Panc1 (cell line): ENCODE measurements around the gene CKB. TPM values are rescaled to one million over a fixed set of nuclear protein-coding genes. Genes with fewer than 3 reads are reported as not detected.

Experiments used
- ATAC-seq: fragments of 200-7000 bp; cut with Tn5 transposase; 2 replicates; pipeline ENCODE4 v1.9.1; 2020; ENCODE audit warnings: mild to moderate bottlenecking, moderate library complexity
- BruUV-seq: library from RNA; stranded (reverse); fragments of 400-500 nt; replicated peaks from 2 replicates; lab custom pipeline; 2021; lab: Mats Ljungman, UMichigan
- CTCF ChIA-PET: fragments of 300-600 bp; sonication (Branson Sonifier 250); formaldehyde crosslinking; loops from one replicate; lab custom pipeline; 2022; ENCODE audit warnings: antibody characterized with exemption; lab: Charles Lee
- POLR2A ChIA-PET: fragments of 300-600 bp; sonication (Branson Sonifier 250); formaldehyde crosslinking; loops from one replicate; lab custom pipeline; 2022; ENCODE audit warnings: antibody characterized with exemption; lab: Charles Lee
- DNase-seq: peaks from one replicate; pipeline ENCODE4 v3.0.0-alpha.2; 2010; ENCODE audit warnings: low read depth, low spot score
- H3K27ac ChIP-seq: 2 replicates; pipeline ENCODE4 v1.5.1; 2011; ENCODE audit warnings: mild to moderate bottlenecking, low read length, inconsistent platforms
- H3K27me3 ChIP-seq: fragments of 200-500 bp; sonication (Bioruptor generic); 2 replicates; pipeline ENCODE4 v1.6.0; 2014; ENCODE audit warnings: low read length, inconsistent platforms; ENCODE audit not compliant: control insufficient read depth, insufficient read depth
- H3K36me3 ChIP-seq: fragments of 200-500 bp; sonication (Bioruptor generic); 2 replicates; pipeline ENCODE4 v1.5.1; 2014; ENCODE audit warnings: inconsistent platforms, mild to moderate bottlenecking, low read length, moderate library complexity; ENCODE audit not compliant: control insufficient read depth, insufficient read depth
- H3K4me1 ChIP-seq: 2 replicates; pipeline ENCODE4 v1.5.1; 2011; ENCODE audit warnings: inconsistent platforms, mild to moderate bottlenecking, low read length, moderate library complexity; ENCODE audit not compliant: control insufficient read depth, insufficient read depth
- H3K4me3 ChIP-seq, 2 experiments: 2 replicates each; pipeline ENCODE4 v1.5.1; 2011 to 2012; ENCODE audit warnings: low read depth in 2 of 2, low read length in 2 of 2, mild to moderate bottlenecking in 2 of 2, inconsistent platforms in 1 of 2, moderate library complexity in 1 of 2
- H3K9me3 ChIP-seq: fragments of 200-500 bp; sonication (Bioruptor generic); 2 replicates; pipeline ENCODE4 v1.5.1; 2014; ENCODE audit warnings: low read depth, mild to moderate bottlenecking, inconsistent platforms, low read length, moderate library complexity; ENCODE audit not compliant: control insufficient read depth, insufficient read depth
- POLR2AphosphoS5 ChIP-seq: IDR thresholded peaks from 2 replicates; pipeline ENCODE4 v1.6.1; 2012; ENCODE audit warnings: mild to moderate bottlenecking, low read depth, low read length, moderate library complexity
- SIN3A ChIP-seq: IDR thresholded peaks from 2 replicates; pipeline ENCODE4 v1.6.1; 2012; ENCODE audit warnings: low read depth, mild to moderate bottlenecking, low read length, moderate library complexity, borderline replicate concordance; ENCODE audit not compliant: insufficient read depth
- TCF7L2 ChIP-seq: IDR thresholded peaks from 2 replicates; pipeline ENCODE4 v1.6.1; 2011; ENCODE audit warnings: mild to moderate bottlenecking, low read depth, low read length, inconsistent platforms
- in situ Hi-C: cut with HindIII; loops from 2 replicates; pipeline ENCODE4 v1.10.0; 2016; ENCODE audit warnings: low sequenced_read_pairs, low pct_unique_long_range_greater_than_20kb
- intact Hi-C: fragments of 100-400 bp; cut with micrococcal nuclease; formaldehyde crosslinking; loops from one replicate; pipeline ENCODE4 v1.10.0; 2022; ENCODE audit not compliant: unreplicated experiment
- total RNA-seq: library from RNA; stranded (reverse); gene quantifications from one replicate; pipeline ENCODE4 v1.2.1, GENCODE V29; 2021; ENCODE audit not compliant: unreplicated experiment
- TF ChIP-seq, protein P1 (sequence below), 2 experiments: IDR thresholded peaks; 2 replicates each; pipeline ENCODE4 v1.6.1; 2011 to 2012; ENCODE audit warnings: low read depth in 2 of 2, control low read depth in 1 of 2, low read length in 1 of 2, mild to moderate bottlenecking in 1 of 2, moderate library complexity in 1 of 2; ENCODE audit not compliant: insufficient read depth in 1 of 2
- TF ChIP-seq, protein P2 (sequence below): fragments of 450-650 bp; IDR thresholded peaks from 2 replicates; pipeline ENCODE4 v1.5.1; 2017; ENCODE audit warnings: mild to moderate bottlenecking

Gene CKB
- total RNA-seq, 1 experiment from 2014 or later, result 436 TPM

DNA sequence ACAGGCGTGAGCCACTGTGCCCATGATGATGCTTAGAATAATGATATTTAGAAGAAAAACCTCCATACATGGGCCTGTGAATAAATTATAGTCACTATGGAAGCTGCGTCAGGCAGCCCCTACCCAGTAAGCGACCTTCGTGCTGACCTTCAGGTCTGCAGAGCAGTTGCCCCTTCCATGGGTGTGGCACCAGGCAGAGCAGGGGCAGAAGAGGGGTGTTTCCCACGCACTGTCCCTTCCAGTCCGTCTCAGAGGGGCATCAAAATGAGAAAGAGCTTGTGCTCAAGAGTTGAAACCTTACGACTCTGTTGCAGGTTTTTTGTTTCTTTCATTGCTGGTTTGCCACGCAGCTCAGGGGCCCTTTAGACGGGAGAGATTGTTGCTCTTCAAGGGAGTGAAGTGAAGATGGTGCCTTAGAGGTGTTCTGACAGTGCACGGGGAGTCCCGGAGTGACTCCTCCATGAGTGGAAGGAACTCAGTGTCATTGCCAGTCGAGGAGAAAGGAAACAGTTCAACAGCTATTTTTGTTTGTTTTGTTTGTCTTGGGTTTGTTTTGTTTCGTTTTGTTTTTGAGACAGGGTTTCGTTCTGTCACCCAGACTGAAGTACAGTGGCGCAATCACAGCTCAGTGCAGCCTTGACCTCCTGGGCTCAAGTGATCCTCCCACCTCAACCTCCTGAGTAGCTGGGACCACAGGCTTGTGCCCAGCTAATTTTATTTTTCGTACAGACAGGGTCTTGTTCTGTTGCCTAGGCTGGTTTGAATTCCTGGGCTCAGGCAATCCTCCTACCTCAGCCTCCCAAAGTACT lies 13.9 kb downstream of the CKB start:
- ChIA-PET POLR2A (no interaction called here), CTCF (interaction anchor here (0.6 kb wide), 1 partner anchor 95 kb away, joined by 7 read pairs; no protein-coding TSS in a partner anchor)
- TF ChIP-seq, protein P1, sequence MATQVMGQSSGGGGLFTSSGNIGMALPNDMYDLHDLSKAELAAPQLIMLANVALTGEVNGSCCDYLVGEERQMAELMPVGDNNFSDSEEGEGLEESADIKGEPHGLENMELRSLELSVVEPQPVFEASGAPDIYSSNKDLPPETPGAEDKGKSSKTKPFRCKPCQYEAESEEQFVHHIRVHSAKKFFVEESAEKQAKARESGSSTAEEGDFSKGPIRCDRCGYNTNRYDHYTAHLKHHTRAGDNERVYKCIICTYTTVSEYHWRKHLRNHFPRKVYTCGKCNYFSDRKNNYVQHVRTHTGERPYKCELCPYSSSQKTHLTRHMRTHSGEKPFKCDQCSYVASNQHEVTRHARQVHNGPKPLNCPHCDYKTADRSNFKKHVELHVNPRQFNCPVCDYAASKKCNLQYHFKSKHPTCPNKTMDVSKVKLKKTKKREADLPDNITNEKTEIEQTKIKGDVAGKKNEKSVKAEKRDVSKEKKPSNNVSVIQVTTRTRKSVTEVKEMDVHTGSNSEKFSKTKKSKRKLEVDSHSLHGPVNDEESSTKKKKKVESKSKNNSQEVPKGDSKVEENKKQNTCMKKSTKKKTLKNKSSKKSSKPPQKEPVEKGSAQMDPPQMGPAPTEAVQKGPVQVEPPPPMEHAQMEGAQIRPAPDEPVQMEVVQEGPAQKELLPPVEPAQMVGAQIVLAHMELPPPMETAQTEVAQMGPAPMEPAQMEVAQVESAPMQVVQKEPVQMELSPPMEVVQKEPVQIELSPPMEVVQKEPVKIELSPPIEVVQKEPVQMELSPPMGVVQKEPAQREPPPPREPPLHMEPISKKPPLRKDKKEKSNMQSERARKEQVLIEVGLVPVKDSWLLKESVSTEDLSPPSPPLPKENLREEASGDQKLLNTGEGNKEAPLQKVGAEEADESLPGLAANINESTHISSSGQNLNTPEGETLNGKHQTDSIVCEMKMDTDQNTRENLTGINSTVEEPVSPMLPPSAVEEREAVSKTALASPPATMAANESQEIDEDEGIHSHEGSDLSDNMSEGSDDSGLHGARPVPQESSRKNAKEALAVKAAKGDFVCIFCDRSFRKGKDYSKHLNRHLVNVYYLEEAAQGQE (IDR thresholded peaks at IDR 0.05; ENCODE audit: insufficient read depth in 1 of 2, low read depth in 2 of 2, low read length in 1 of 2), result no peak
- TF ChIP-seq SIN3A (no peak), TCF7L2 (no peak), POLR2AphosphoS5 (no peak)
- TF ChIP-seq, protein P2, sequence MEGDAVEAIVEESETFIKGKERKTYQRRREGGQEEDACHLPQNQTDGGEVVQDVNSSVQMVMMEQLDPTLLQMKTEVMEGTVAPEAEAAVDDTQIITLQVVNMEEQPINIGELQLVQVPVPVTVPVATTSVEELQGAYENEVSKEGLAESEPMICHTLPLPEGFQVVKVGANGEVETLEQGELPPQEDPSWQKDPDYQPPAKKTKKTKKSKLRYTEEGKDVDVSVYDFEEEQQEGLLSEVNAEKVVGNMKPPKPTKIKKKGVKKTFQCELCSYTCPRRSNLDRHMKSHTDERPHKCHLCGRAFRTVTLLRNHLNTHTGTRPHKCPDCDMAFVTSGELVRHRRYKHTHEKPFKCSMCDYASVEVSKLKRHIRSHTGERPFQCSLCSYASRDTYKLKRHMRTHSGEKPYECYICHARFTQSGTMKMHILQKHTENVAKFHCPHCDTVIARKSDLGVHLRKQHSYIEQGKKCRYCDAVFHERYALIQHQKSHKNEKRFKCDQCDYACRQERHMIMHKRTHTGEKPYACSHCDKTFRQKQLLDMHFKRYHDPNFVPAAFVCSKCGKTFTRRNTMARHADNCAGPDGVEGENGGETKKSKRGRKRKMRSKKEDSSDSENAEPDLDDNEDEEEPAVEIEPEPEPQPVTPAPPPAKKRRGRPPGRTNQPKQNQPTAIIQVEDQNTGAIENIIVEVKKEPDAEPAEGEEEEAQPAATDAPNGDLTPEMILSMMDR, result no peak
- no peaks in the 10 kb centered on the region for H3K4me1 ChIP-seq
- no peaks in the 10 kb centered on the region for H3K27me3 ChIP-seq
- no peak for DNase-seq
- no TSS peak for BruUV-seq
- H3K9me3 ChIP-seq, result no peaks in the 10 kb centered on the region
- in situ Hi-C loops (no loop called here), intact Hi-C loops (no loop called here)
- H3K36me3 ChIP-seq, result no peaks in the 10 kb centered on the region; the same call in 1 of the 2 replicates
- no peak overlapping the region for H3K27ac ChIP-seq
- ATAC-seq, result no peak
- H3K4me3 ChIP-seq, result no peak overlapping the region

DNA sequence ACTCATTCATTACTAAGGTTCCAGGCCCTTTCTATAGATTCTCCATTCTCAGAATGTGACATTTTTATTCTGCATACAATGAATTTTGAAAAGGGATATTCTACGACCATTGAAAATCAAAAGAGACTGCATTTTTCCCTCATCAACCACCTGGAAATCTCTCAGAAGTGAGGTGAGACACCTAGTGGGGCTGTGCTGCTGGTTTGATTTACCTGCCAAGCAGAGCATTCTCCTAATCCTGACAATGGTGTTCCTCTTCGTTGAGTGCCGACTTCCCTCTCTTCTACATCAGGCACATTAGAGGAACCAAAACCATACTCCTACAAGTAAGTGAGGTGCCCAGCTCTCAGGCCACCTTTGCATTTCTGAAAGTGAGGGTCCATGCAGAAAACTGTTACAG lies 14.9 kb downstream of the CKB start:
- Histone ChIP-seq H3K9me3 (no peaks in the 10 kb centered on the region), H3K4me1 (no peaks in the 10 kb centered on the region), H3K36me3 (peaks cover 8% of the 10 kb centered on the region), H3K27ac (no peak overlapping the region), H3K4me3 (no peak overlapping the region), H3K27me3 (no peaks in the 10 kb centered on the region)
- no peak for ATAC-seq
- BruUV-seq, result no TSS peak
- TF ChIP-seq TCF7L2, result no peak
- no peak for TF ChIP-seq POLR2AphosphoS5
- TF ChIP-seq, protein P2, result no peak
- TF ChIP-seq SIN3A, result no peak
- TF ChIP-seq, protein P1 (IDR thresholded peaks at IDR 0.05; ENCODE audit: insufficient read depth in 1 of 2, low read depth in 2 of 2, low read length in 1 of 2), result no peak
- CTCF ChIA-PET, result no interaction called here
- intact Hi-C loops (no loop called here), in situ Hi-C loops (no loop called here)
- DNase-seq, result no peak
- POLR2A ChIA-PET, result no interaction called here
